Measurements from ENCODE around the gene CYTH1.
"Not testable (repeated sequence)": the region's sequence is repeated elsewhere in the genome, so short reads cannot be mapped to it uniquely, and the experiment has no call there.

Gene CYTH1

GRCh38 chr17:78789149-78789662, 7.1 kb upstream of the CYTH1 start:
- DNase-seq (ENCODE audit: low spot score) = no peak
- FAIRE-seq = no peak

DNA sequence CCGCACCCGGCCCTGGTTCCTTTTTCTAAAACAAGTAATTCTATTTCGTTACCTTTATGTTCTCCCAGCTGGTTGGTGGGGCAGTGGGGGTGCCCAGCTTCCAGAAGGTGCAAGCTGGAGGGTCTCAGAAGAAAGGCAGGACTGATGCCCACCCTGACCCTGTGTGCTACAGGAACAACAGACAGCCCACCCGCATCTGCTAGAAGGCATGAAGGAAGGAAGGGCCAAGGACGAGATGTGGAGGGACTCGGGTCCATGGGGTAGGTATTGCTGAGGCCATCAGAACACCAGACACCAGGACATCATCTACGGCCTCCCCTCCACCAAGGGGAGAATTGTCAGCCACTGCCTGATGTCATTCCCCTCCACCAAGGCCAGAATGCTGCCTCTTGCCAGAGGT, 6.4 kb upstream of the CYTH1 start:
- FAIRE-seq = no peak

DNA sequence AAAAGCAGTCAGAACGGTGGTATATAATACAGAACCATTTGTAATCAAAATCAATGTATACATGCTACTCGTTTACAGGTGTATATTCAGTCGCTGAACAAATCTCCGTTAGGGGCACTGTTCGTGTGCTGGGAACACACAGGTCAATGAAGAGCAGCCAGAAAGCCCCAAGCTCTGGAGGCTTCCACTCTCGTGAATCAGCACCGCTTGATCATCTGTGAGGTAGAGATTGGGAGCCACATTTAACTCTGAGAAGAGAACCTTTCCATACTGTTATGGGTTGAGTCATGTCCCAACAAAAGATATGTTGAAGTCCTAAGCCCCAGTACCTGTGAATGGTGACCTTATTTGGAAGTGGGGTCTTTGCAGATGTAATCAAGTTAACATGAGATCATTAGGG, 5.4 kb upstream of the CYTH1 start:
- DNase-seq (ENCODE audit: low spot score) (no peak), FAIRE-seq (no peak)

More for the DNA sequence above, 6.4 kb upstream of the CYTH1 start:
- no peak for DNase-seq (ENCODE audit: low spot score)

GRCh38 chr17:78785663-78786057, 3.6 kb upstream of the CYTH1 start:
- DNase-seq (ENCODE audit: low spot score) (no peak), FAIRE-seq (no peak)

DNA sequence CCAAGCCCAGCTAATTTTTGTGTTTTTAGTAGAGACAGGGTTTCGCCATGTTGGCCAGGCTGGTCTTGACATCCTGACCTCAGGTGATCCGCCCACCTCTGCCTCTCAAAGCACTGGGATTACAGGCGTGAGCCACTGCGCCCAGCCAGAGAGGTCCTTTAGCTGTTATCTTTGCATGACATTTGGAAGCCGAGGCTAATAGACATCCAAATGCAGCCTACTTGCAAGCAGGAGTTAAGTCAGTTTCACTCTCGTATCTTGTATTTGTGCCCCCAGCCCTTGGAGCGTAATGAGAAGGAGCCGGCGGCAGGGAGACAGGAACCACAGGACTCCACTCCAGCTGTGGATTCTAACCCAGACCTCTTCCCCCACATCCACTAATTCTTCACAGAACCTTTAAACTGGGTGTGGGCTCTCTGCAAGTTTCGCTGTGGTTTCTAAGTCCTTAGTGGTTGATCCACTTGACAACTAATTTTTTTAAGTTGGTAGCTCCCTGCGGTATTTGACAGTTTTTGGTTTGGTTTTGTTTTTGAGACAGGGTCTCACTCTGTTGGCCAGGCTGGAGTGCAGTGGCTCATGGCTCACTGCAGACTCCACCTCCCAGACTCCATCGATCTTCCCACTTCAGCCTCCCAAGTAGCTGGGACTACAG, 3.1 kb upstream of the CYTH1 start:
- FAIRE-seq = no peak
- DNase-seq (ENCODE audit: low spot score) = no peak

- DNase-seq (ENCODE audit: low spot score) = no peak
- no peak for FAIRE-seq
Measured at GRCh38 chr17:78784352-78784751, 2.3 kb upstream of the CYTH1 start.

GRCh38 chr17:78783711-78784324, 1.7 kb upstream of the CYTH1 start:
- DNase-seq (ENCODE audit: low spot score) = no peak
- FAIRE-seq = no peak

DNA sequence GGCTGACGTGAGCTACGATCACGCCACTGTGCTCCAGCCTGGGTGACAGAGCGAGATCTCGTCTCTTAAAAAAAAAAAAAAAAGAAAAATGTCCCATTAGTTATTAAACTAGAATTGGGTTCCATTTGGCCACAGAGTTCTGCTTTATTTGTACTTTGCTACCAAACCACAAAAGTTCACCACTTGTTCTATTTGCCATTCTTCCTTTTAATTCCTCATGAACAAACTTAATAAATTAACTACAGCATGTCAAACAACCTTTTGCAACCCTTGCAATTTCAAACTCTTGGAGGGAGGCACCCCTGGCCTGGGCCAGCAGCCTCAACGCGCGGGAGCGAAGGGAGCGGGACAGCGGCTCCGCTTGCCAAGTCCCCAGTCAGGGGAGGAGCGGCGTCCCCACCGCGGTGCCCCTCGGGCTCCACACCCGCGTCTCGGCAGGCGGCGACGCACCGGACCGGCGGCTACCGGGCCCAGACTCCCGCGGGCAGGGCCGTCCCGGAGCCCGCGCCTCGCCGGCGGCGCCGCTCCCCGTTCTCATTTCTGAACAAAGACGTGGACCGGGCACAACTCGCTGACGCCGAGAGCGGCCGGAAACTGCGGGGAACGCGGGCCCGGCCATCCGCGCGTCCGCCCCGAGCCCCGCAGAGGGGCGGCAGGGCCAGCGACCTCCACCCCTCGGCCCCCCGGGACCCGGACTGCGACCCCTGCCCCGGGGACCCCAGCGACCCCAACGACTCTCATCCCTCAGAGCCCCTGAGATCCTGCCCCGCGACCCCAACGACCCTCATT, 775 bp downstream of the CYTH1 start:
- FAIRE-seq (no peak), DNase-seq (ENCODE audit: low spot score) (peak; percentile 53)

GRCh38 chr17:78780335-78780734, 1.7 kb downstream of the CYTH1 start:
- DNase-seq (ENCODE audit: low spot score) = no peak
- FAIRE-seq = no peak

DNA sequence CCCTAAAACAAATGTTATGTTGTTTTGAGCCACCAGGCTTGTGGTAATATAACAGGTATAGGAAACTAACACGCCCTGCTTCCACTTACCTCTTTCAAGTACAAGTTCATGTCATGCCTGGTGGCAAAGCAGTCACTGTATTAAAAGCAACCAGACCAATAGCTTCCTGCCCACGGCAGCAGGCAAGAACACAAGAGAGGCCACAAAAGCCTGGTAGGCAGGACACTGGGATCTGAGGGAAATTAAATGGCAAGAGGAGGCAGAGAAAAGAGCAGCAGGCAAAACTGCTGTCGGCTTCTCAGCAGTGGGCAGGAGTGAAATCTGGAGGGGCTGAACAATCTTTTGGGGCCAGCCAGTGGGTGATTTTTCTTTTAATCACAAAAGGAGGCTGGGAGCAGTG, 2.2 kb downstream of the CYTH1 start:
- no peak for DNase-seq (ENCODE audit: low spot score)
- FAIRE-seq = no peak

DNA sequence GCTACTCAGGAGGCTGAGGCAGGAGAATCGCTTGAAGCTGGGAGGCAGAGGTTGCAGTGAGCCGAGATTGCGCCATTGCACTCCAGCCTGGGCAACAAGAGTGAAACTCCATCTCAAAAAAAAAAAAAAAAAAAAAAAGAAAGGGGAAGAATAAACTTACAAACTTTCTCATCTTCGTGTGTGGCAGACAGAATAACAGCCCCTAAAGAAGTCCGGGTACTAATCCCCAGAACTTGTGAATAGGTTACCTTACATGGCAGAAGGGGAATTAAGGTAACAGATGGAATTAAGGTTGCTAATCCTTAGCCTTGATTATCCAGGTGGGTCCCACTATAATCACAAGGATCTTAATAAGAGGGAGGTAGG, 2.8 kb downstream of the CYTH1 start:
- not testable (repeated sequence) for FAIRE-seq; DNase-seq (ENCODE audit: low spot score)

- no peak for DNase-seq (ENCODE audit: low spot score)
- FAIRE-seq = no peak
Measured at GRCh38 chr17:78777881-78778280, 4.2 kb downstream of the CYTH1 start.

- FAIRE-seq (no peak), DNase-seq (ENCODE audit: low spot score) (no peak)
Measured at GRCh38 chr17:78774956-78775571, 7.0 kb downstream of the CYTH1 start.

GRCh38 chr17:78774453-78774852, 7.6 kb downstream of the CYTH1 start:
- FAIRE-seq (no peak), DNase-seq (ENCODE audit: low spot score) (no peak)

GRCh38 chr17:78771758-78772382, 10.2 kb downstream of the CYTH1 start:
- no peak for FAIRE-seq
- no peak for DNase-seq (ENCODE audit: low spot score)

DNA sequence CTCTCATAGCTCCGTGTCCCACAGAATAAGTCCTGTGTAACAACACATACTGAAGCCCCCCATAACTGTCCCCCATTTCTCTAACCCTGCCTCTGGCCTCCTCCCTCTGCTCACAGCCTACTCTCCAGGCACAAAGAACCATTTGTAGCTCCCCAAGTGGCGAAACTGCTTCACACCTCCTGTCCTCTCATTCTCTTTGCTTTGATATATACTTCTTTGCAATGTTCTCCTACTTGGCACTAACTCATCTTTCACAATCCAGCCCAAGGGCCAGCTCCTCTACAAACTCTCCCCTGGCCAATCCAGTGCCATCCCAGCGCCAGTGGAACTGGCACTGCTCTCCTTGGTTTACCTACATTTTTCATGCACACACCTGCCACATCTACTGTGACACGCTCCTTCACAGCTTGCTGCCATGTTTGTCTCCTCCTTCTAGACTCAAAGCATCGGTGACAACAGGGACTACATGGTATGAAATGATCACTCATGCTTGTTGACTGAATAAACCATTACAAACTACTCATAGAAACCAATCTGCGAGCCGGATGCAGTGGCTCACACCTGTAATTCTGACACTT, 12.8 kb downstream of the CYTH1 start:
- FAIRE-seq = no peak

DNA sequence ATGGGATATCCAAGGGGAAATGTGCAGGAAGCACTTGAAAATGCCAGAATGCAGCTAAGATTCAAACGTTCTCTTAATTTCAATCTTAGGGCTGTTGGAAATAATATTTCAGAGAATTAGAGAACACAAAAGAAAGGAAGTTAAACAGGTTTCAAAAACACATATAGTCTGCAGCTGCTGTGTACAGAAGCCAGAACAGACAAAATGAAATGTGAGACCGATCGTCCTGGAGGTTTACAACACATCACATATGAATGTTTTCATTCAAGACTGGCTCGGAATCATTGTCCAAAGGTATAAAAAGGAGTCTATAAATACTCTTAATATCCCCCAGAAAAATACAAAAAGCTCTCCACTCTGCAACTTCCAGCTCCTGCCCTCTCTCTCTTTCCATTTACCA, 14.3 kb downstream of the CYTH1 start:
- FAIRE-seq = no peak
- no peak for DNase-seq (ENCODE audit: low spot score)

More for the DNA sequence above, 12.8 kb downstream of the CYTH1 start:
- no peak for DNase-seq (ENCODE audit: low spot score)

DNA sequence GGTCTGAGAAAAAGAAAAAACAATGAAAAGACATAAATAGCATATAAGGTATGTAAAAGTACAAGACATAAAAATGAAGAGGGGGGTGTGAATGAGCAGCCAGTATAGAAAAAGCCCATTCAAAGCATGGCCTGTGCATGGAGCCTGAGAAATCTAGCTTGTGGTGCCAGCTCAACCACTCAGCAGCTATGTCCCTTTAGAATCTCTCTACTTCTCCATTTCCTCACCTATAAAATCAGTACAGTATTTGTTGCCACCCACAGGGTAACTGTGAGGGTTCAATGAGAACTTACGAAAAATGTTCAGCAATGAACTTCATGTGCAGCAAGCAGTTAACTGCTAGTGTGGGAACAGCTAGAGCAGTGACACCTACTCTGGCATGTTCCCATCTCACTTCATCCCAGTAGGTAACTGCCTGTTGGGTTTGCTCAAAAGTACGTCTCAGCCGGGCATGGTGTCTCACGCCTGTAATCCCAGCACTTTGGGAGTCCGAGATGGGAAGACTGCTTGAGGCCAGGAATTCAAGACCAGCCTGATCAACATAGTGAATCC, 15.3 kb downstream of the CYTH1 start:
- peak; percentile 23 for FAIRE-seq

GRCh38 chr17:78766225-78766624, 15.8 kb downstream of the CYTH1 start:
- DNase-seq (ENCODE audit: low spot score) (no peak), FAIRE-seq (no peak)

More for the DNA sequence above, 15.3 kb downstream of the CYTH1 start:
- no peak for DNase-seq (ENCODE audit: low spot score)

GRCh38 chr17:78765821-78766220, 16.3 kb downstream of the CYTH1 start:
- no peak for FAIRE-seq
- DNase-seq (ENCODE audit: low spot score) = no peak

GRCh38 chr17:78764871-78765270, 17.2 kb downstream of the CYTH1 start:
- no peak for DNase-seq (ENCODE audit: low spot score)
- no peak for FAIRE-seq

Data from urothelium cell line (cell line).